SK-N-SH treated with all-trans-retinoic acid at 6 μM for 48 hours (cell line): ENCODE data around the gene TFDP1.
"Not testable (repeated sequence)": the region's sequence is repeated elsewhere in the genome, so short reads cannot be mapped to it uniquely, and the experiment has no call there.

ENCODE experiments used
- ARNTL ChIP-seq: fragments of 450-650 bp; formaldehyde crosslinking; IDR thresholded peaks from 2 replicates; pipeline ENCODE4 v1.5.0; 2020; ENCODE audit warnings: low read depth, mild to moderate bottlenecking, moderate library complexity, borderline replicate concordance
- PPARA ChIP-seq: fragments of 250-450 bp; sonication (Bioruptor Pico); IDR thresholded peaks from 2 replicates; pipeline ENCODE4 v1.5.0; 2020; ENCODE audit warnings: mild to moderate bottlenecking, borderline replicate concordance
- TOX ChIP-seq: fragments of 250-450 bp; sonication (Bioruptor Pico); IDR thresholded peaks from 2 replicates; pipeline ENCODE4 v1.8.0; 2021; ENCODE audit warnings: mild to moderate bottlenecking, moderate library complexity, borderline replicate concordance
- ZFP3 ChIP-seq: fragments of 250-450 bp; sonication (Bioruptor Pico); IDR thresholded peaks from 2 replicates; pipeline ENCODE4 v1.5.0; 2020; ENCODE audit warnings: mild to moderate bottlenecking, moderate library complexity
- ZFP30 ChIP-seq: fragments of 450-650 bp; formaldehyde crosslinking; IDR thresholded peaks from 2 replicates; pipeline ENCODE4 v1.5.0; 2022; ENCODE audit warnings: mild to moderate bottlenecking, moderate library complexity
- ZNF565 ChIP-seq: fragments of 450-650 bp; formaldehyde crosslinking; conservative IDR thresholded peaks from 2 replicates; pipeline ENCODE4 v1.5.0; 2020; ENCODE audit warnings: low read depth, mild to moderate bottlenecking, moderate library complexity

- TF ChIP-seq ARNTL; ZFP3 (CRISPR knock-in tag); PPARA (CRISPR knock-in tag); ZFP30; ZNF565 (CRISPR knock-in tag); TOX (CRISPR knock-in tag): not testable (repeated sequence)
Observed at GRCh38 chr13:113621498-113621897, 36.9 kb downstream of the TFDP1 start.
